Left ventricle myocardium inferior (tissue), 1 donor: ENCODE data around the gene MAST4. TPM values are rescaled to one million over a fixed set of nuclear protein-coding genes. Genes with fewer than 3 reads are reported as not detected.

ENCODE experiments used
- DNase-seq: peaks from one replicate; pipeline ENCODE4 v3.0.0-alpha.2; 2020
- H3K27ac ChIP-seq: fragments of 200-600 bp; replicated peaks from 2 replicates; pipeline ENCODE4 v1.8.0; 2021
- H3K27me3 ChIP-seq: fragments of 200-600 bp; 2 replicates; pipeline ENCODE4 v1.8.0; 2021; ENCODE audit warnings: low read depth
- H3K36me3 ChIP-seq: fragments of 200-600 bp; 2 replicates; pipeline ENCODE4 v1.8.0; 2021
- H3K4me1 ChIP-seq: fragments of 200-600 bp; 2 replicates; pipeline ENCODE4 v1.8.0; 2021
- H3K4me3 ChIP-seq: fragments of 200-600 bp; 2 replicates; pipeline ENCODE4 v1.8.0; 2021; ENCODE audit warnings: mild to moderate bottlenecking, moderate library complexity
- H3K9me3 ChIP-seq: fragments of 200-600 bp; replicated peaks from 2 replicates; pipeline ENCODE4 v1.8.0; 2021
- CTCF ChIP-seq: fragments of 200-600 bp; IDR thresholded peaks from 2 replicates; pipeline ENCODE4 v1.8.0; 2021; ENCODE audit warnings: antibody characterized with exemption, mild to moderate bottlenecking, borderline replicate concordance
- intact Hi-C: fragments of 100-400 bp; cut with micrococcal nuclease; formaldehyde crosslinking; loops from one replicate; pipeline ENCODE4 v1.11.0; 2022
- total RNA-seq: library from RNA; stranded (reverse); fragmentation: NEBNext Ultra II Directional; extraction: Animal tissue kit (Norgen Biotek cat#: 25700); gene quantifications from one replicate; pipeline ENCODE4 v1.2.1, GENCODE V29; 2021
- donor health status: DM: no; HTN: yes; CAD: no; lungs with severe emphysema.

Gene MAST4
- total RNA-seq, 1 donor from 2014 or later: 55.7 TPM

GRCh38 chr5:66958201-66958979 lies 362.2 kb downstream of the MAST4 start:
- DNase-seq: no peak
- H3K4me3 ChIP-seq: peak overlapping the region; percentile 64
- no peaks in the 10 kb centered on the region for H3K36me3 ChIP-seq
- H3K4me1 ChIP-seq: peaks cover 60% of the 10 kb centered on the region
- H3K27ac ChIP-seq: peak overlapping the region; percentile 84
- H3K27me3 ChIP-seq: no peaks in the 10 kb centered on the region
- TF ChIP-seq CTCF: no peak
- H3K9me3 ChIP-seq: no peaks in the 10 kb centered on the region
- intact Hi-C loops: no loop called here

GRCh38 chr5:66958980-66959641 lies 362.9 kb downstream of the MAST4 start:
- TF ChIP-seq CTCF: no peak
- Histone ChIP-seq H3K36me3 (no peaks in the 10 kb centered on the region), H3K27ac (peak overlapping the region; percentile 84), H3K9me3 (no peaks in the 10 kb centered on the region), H3K4me3 (peak overlapping the region; percentile 64), H3K4me1 (peaks cover 67% of the 10 kb centered on the region), H3K27me3 (no peaks in the 10 kb centered on the region)
- intact Hi-C loops: no loop called here
- peak; percentile 40 for DNase-seq

GRCh38 chr5:66959653-66960052 lies 363.5 kb downstream of the MAST4 start:
- peaks cover 68% of the 10 kb centered on the region for H3K4me1 ChIP-seq
- peak overlapping the region; percentile 84 for H3K27ac ChIP-seq

GRCh38 chr5:66960369-66961137 lies 364.4 kb downstream of the MAST4 start:
- no peaks in the 10 kb centered on the region for H3K36me3 ChIP-seq
- H3K9me3 ChIP-seq: no peaks in the 10 kb centered on the region
- peak overlapping the region; percentile 64 for H3K4me3 ChIP-seq
- DNase-seq: no peak
- peak overlapping the region; percentile 84 for H3K27ac ChIP-seq
- intact Hi-C loops: no loop called here
- H3K27me3 ChIP-seq: no peaks in the 10 kb centered on the region
- peaks cover 68% of the 10 kb centered on the region for H3K4me1 ChIP-seq
- TF ChIP-seq CTCF: no peak

More at GRCh38 chr5:66959653-66960052, 363.5 kb downstream of the MAST4 start:
- Histone ChIP-seq H3K9me3 (no peaks in the 10 kb centered on the region), H3K4me3 (peak overlapping the region; percentile 64), H3K27me3 (no peaks in the 10 kb centered on the region), H3K36me3 (no peaks in the 10 kb centered on the region)
- DNase-seq: no peak
- TF ChIP-seq CTCF: no peak
- intact Hi-C loops: no loop called here

- intact Hi-C loops: no loop called here
- peak overlapping the region; percentile 84 for H3K27ac ChIP-seq
- no peaks in the 10 kb centered on the region for H3K27me3 ChIP-seq
- H3K36me3 ChIP-seq: no peaks in the 10 kb centered on the region
- no peak for DNase-seq
- peak overlapping the region; percentile 0 for H3K4me3 ChIP-seq
- peaks cover 72% of the 10 kb centered on the region for H3K4me1 ChIP-seq
- H3K9me3 ChIP-seq: no peaks in the 10 kb centered on the region
- no peak for TF ChIP-seq CTCF
Measured at GRCh38 chr5:66963559-66963971, 367.4 kb downstream of the MAST4 start.
